T-helper 22 cell (primary cell): ENCODE data around the gene OR2AG2.
"Not testable (repeated sequence)": the region's sequence is repeated elsewhere in the genome, so short reads cannot be mapped to it uniquely, and the experiment has no call there.

ENCODE experiments used
- DNase-seq: peaks from one replicate; pipeline ENCODE4 v3.0.0-alpha.2; 2020; ENCODE audit warnings: low read depth

OR2AG2 gene, protein sequence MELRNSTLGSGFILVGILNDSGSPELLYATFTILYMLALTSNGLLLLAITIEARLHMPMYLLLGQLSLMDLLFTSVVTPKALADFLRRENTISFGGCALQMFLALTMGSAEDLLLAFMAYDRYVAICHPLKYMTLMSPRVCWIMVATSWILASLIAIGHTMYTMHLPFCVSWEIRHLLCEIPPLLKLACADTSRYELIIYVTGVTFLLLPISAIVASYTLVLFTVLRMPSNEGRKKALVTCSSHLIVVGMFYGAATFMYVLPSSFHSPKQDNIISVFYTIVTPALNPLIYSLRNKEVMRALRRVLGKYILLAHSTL

DNA sequence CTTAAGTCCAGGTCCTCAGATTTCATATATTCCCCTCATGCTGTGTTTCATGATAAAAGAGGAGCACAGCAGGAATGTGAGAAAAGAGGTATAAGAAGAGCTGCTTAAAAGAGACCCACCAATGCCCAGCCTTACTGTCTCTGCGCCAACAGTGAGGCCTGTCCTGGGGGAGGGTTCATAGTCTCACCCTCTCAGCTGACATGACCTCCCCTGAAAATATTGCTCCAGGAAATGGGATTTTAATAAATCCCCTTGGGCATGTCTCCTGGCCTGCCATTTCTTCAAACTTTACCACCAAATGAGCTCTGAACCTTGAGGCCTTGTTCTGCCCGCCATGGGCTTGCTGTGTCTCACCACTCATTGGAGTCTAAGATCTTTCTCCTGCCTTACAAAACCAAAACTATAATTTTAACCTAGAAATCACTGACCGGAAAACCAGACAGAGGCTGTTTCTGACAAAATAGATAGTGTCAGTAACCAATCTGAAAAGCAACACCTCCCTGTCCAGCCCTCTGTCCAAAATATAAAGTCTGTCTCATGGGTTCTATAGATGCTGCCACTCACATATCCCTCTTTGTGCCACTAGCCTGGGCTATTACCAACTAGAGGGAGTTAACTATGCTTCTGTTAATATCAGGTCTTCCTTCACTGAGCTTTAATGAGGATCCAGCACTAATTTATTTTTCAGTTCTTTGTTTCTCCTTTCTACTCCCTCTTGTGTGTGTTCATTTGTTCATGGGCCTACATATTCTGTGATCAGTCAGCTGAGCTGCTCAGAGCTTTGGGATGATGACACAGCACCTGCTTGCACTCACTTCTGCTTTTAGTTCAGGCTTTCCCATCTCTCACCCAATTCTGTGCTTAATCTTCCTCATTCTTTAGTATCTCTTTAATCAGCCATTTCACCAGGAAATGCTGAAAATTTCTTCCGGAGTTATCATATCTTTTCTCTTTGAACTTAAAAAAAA, at the start of gene OR2AG2:
OR2AG2 (minus strand) TSS at position 51 of the 968 bp plus-strand sequence. CDS start 3,019 bp downstream, outside the sequence.
- no peak for DNase-seq

DNA sequence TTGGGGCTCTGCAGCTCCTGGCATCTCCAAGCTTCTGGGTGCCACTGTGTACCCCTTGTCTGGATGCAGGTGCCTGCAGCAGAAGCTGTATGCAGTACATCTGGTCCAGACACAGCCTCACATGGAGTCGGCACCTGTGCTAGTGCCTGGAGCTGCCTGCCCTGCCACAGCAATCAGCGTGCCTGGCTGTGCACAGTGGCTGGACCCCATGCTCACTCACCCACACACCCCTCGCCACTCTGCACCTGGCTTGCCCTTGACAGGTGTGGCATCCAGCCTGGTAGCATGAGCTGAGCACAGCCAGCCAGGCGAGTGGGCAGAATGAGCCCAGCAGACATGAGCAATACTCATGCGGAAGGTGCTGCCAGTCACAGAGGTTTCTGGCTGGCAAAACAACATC, 47.2 kb upstream of the OR2AG2 start:
- DNase-seq, result no peak

DNA sequence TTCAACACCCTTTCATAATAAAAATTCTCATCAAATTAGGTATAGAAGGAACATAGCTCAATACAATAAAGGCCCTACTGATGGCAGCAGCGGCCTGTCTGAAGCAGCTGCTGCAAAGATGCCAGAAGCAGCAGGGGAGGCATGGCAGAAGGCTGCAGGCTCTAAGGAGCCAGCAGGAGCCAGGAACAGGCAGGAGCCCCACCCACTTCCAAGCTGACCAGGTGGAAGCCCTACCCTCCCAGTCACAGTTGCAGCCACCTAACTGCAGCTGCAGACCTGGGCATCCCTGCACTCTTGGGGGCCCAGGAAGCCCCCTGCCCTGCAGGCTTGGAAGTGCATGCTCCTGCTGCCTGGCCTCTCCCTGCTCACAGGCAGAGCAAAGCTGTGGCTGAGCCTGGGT, 45.9 kb upstream of the OR2AG2 start:
- DNase-seq, result no peak

DNA sequence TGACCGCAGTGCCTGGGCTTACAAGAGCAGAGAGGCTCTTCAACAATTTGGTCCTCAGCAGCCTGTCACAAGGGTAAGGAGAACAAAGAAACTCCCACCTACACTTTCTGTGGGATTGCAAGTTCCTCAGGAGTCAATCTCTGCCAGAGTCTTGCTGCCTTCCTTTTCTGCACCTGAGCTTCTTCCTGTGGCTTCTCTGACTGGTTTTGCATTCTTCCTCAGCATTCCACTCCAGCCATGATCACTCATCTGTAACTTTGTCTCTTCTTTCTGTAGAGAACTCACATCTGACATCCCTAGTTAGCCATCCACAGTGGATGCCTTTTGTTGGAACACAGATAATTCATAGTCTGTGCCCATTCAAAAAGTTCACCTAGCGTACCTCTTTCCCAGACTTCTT, 41.9 kb upstream of the OR2AG2 start:
- DNase-seq, result no peak

DNA sequence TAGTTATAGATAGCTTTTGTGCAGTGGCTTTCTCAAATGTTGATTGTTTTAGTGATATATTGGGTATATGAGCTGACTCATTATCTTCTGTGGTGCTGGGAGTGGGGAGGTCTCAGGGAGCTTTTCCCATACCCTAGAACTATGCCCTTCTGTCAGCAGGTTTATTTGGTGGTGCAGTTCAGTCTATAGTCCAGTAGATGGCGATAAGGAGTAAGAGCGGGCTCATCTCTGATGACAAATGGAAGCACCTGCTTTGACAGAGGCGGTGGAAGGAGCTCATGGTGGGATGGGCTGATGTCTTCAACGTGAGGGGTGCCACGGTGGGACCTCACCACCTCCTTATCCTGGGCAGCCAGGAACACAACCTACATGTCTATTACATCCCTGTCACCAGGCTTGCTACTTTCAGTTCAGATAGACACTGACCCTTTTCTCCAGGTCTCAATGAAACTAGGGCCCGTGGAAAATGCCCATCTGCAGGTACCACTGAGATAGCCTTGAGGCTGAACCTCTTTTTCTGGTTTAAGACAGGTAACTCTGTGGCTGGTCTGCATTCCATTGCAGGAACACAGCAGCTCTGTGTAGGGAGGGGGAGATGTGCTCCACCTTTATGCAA, 40.7 kb upstream of the OR2AG2 start:
- no peak for DNase-seq

DNA sequence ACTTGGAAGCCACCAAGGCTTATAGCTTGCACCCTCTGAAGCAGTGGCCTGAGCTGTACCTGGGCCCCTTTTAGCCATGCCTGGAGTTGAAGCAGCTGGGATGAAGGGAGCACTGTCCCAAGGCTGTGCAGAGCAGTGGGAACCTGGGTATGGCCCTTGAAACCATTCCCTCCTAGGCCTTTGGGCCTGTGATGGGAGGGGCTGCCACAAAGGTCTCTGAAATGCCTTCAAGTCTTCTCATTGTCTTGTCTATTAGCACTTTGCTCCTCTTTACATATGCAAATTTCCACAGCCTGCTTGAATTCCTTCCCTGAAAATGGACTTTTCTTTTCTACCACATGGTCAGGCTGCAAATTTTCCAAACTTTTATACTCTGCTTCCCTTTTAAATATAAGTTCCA, 29.3 kb upstream of the OR2AG2 start:
- DNase-seq, result not testable (repeated sequence)

DNA sequence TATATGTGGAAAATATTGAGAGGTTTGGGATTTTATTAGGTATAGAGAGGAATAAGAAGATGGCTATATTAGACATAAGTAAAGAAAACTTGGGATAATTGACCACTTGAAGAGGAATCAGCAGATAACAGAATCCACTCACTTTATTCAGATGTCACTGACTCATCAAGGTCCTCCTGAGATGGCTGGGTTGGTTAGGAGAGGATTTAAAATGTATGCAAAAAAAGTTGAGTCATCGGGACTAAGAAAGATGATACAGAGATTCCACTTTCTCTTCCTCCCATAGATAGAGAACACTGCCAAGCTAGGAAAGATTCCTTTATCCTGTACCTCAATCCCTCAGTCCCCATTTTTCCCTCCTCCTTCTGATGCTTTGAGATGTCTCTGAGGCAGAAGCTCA, 27.6 kb upstream of the OR2AG2 start, which contains the start of gene OR6A2:
OR6A2 (minus strand) TSS at position 288 of the 400 bp plus-strand sequence. CDS start 3,981 bp downstream, outside the sequence.
- DNase-seq, result no peak

DNA sequence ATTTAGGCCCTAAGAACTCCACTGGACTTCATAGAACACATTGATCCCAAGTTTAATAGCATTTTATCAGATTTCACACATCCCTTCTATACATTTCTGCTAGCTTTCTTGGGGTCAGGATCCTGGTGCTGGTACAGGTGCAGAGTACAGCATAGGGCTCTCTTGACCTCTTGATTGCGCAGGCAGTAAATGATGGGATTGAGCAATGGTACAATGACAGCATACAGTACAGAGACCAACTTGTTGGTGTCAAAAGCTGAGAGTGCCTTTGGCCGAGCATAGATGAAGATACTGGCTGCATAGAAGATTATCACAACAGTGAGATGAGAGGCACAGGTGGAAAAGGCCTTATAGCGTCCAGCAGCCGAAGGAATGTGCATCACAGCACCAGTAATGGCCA, 22.9 kb upstream of the OR2AG2 start:
- no peak for DNase-seq

DNA sequence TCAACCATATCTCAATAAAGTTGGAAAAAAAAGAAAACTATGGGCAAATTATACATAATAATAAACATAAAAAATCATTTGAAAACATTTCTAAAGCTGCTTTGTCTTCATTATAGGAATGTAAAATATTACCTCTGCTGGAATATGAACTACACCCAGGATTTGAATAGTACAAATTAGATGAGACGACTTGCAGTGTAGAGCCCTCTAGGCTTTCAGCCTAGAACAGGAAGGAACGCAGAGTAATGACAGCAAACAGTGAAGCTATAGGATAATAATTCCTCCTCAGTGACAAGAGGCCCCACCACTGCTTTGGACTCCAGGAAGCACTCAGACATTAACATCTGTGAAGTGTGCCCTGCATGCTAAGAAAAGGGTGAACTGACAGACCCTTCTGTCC, 18.8 kb upstream of the OR2AG2 start:
- no peak for DNase-seq

DNA sequence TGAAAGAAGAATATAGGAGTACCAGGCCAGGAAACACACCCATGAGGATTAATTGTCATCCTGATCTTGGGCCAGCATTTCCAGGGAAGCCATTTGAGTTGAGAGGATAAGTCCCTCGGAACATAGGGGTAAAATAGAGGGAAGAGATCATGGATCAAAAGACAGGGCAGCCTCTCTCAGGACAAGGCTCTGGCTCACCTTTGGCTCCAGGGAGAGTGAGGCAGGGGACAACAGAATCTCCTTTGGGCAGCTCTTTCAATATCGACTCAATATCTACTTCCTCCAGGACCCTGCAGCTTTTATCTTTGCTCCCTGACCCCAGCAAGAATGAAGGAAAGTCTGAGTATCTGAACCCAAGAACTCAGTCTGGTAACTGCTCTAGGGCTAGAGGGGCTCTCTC, 10.9 kb upstream of the OR2AG2 start, which contains the start of gene OR2AG1:
OR2AG1 (plus strand) TSS at position 301 of the 400 bp plus-strand sequence. CDS start 2,018 bp downstream, outside the sequence.
- no peak for DNase-seq

DNA sequence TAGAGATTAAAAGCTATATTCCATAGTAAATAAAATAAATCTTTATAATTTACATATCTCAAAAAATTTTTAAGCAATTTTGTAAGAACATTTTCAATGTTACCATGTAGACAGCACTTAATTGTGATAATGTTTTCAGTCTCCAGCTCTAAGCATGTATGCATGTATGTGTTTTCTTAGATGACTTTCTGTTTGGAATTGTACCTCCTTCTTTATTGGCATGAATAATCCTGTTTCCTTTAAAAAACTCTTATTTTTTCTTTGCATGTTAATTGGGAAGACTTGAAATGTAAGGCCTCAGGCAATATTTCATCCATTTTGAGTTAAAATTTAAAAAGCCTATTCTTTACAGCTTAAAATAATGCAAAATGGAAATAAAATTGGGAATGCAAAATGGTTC, 9.1 kb upstream of the OR2AG2 start:
- DNase-seq, result no peak

DNA sequence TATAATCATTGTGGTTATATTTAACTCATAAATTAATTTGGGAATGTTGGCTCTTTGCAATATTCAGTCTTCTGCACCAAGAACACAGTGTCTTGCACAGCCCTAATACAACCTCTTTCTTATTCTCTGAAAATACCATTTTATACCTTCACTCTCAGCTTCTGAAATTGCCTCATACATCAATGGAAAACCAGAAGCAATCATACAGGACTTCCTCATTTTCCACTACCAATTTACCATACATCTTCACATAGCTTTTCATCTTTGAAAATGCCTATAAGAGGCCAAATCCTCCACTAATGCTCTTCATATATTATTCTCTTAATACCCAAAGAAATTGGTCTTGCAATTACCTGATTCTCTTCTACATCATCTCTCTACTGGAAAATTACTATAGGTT, 6.7 kb upstream of the OR2AG2 start:
- no peak for DNase-seq

DNA sequence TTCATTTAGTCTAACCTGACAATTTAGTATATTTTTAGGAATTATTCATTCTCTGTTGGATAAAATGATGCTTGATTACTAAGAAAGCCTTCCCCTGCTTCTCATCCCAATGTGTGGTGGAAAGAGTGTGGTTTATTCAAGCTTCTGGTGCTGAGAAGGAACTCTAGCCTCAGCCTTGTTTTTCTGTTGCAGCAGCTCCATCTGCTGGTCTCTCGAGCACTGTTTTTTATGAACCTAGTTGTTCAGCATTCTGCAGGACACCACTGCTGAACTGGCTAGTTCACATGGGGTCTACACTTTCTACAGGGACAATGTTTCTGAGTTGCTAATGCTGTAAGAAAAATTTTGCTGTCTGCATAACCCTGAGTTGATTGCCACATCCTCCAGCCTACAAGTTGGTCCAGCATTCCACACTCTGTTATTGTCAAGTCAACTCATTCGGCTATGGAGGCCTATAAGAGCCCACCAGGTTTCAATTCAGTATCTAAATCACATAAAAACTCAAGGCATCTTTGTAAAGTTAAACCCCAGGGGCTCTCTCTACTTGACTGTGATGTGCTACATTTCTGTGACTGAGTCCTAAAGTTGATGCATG, 14.3 kb downstream of the OR2AG2 start:
- peak; percentile 20 for DNase-seq

DNA sequence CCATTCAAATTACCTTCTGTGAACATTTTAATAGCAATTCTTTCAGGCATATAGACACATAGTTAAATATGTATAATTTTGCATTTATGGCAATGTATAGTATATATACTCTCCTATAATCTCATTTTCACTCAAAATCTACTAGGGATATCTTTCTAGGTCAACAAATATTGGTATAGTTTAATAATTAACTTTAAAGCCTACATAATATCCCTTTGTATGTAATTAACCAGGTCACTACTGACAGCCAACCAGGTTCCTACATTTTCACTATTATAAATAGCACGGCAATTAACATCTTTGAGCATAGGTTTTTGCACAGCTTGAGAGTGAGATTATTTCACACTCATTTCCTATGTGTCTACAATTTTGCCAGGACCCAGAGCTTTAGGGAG, 15.8 kb downstream of the OR2AG2 start:
- no peak for DNase-seq

DNA sequence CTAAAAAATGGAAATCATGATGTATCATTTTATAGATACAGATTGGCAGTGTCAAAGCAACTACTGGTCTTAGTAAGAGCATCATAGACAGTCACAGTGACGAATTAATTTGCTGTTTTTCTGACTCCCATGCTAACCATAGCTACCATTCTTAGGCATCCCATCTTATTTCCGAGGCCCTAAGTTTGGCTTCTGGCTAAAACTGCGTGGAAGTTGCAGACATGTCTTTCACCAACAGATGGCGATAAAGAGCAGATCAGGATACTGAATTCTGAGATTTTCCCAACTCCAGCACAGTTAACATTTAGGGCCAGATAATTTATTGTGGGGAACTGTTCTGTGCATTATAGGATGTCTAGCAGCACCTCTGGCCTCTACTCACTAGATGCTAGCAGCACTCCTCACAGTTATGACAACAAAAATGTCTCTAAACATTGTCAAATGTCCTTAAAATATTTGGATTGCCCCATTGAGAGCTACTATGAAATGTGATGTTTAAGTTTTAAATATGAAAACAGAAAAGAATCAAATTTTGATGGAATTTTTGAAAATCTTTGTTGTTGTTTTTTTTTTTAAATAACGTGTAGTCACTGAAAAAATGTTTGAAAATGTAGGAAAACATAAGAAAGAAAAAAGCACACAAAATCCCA, 16.3 kb downstream of the OR2AG2 start:
- no peak for DNase-seq

DNA sequence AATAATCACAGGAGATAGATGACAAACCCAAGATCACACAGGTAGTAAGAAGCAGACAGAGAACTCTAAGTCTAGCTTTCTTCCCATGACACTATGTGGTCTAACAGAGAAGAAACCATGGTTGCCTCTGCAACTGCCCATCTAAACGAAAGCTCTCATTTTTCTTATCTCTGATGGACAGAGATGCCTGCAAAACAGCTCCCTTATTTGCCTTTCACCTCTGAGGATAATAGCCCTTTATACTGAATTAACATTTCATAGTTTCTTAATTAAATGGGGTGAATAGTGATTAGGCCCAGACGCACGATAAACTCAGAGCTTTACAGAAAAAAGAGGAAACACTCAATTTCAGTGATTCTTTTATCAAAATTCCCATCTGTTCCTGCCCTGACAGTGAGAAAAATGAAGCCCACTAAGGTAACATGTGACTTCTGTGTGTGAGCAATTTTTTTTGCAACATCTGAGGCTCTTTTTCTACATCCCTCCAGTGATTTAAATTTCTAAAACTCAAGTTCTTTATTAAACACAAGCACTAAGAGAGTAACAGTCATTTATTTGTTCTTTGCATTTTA, 24.6 kb downstream of the OR2AG2 start:
- DNase-seq, result no peak

DNA sequence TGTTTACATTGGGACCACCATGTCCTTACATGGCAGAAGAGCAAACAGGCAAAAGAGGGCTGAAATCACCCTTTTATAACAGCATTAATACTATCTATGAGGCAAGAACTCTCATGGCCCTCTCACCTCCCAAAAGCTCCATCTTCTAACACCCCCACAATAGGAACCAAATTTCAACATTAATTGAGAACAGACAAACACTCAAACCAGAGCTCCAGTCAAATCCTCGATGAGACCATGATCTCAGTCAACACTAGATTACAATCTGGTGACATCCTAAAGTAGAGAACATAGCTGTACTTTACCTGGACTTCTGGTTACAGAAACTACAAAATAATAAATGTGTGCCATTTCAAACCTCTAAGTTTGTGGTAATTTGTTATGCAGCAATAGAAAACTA, 25.1 kb downstream of the OR2AG2 start:
- DNase-seq, result no peak

DNA sequence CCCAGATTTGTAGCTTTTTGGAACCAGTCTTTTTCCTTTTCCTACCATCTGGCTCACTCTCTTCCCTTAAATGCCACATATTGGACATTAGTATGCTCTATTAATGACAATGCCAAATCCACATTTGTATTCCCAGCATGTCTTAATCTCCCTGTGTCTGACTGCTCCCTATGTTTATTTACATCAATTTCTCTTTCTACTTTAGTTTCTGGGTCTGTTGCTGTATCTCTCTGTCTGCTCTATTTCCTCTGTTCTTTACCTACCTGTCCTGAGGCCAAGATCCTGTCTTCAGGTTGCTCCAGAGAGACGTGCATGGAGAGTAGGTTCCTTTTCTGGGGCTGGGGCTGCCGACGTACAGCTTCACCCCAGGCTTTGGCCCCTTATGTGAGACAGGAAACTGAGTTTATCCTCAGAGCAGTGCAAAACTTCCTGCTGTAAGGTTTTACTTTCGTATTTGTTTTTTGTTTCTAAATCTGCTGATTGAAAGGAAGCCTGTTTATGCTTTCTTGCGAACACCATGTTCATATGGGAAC, 25.6 kb downstream of the OR2AG2 start:
- DNase-seq, result peak; percentile 14

DNA sequence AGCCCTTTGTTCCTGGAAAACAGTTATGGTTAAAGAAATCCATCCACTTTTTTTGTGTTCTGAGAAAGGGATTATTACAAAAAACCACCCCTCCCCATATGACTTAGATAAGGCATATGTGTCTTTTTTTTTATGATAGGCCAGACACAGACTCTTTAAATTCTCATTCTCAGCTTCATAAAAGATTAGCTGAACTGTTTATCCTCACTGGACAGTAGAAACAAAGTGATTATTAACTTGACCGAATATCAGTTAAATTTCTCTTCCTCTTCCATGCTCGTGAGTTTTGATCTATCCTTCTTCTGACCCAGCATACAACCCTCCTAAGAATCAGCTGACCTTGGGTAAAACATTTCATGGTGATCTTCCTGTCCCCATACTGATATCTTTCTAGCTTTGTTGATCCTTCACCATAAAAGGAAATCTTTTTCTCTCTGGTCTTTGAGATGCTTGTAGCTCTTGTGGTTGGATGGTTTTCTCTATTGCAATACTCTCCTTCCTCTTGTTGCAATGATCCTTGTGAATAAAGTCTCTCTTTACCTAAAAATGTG, 26.2 kb downstream of the OR2AG2 start:
- no peak for DNase-seq

DNA sequence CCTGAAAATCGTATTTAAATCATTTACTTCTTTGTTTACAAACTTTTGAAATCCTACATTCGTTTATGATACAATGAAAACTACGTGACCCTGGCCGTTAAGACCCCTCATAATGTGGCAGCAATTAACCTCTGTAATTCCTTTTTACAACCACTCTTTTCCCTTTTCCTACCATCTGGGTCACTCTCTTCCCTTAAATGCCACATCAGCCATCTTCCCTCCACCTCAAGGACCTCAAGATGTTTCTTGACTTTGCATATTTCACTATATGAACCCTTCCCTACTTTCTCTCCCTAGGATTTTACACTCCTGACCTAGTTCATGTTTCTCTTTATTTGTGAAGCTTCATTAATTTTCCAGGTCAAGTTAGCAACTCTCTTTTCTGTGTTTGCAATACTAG, 26.8 kb downstream of the OR2AG2 start:
- DNase-seq, result no peak

DNA sequence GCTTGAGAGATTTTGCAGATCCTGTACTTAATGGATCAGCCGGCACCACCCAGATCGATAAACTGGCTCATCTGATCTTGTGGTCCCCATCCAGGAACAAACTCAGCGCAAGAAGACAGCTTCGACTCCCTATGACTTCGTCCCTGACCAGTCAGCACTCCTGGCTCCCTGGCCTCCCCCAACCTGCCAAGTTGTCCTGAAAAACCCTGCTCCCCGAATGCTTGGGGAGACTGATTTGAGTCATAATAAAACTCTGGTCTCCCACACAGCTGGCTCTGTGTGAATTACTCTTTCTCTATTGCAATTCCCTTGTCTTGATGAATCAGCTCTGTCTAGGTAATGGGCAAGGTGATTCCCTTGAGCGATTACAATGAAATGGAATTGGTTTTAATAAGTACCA, 29.5 kb downstream of the OR2AG2 start:
- DNase-seq, result no peak
